T follicular helper cell (primary cell): Measurements from ENCODE around the gene SERPINB11.
"Not testable (repeated sequence)": the region's sequence is repeated elsewhere in the genome, so short reads cannot be mapped to it uniquely, and the experiment has no call there.

ENCODE experiments used
- DNase-seq: peaks from one replicate; pipeline ENCODE4 v3.0.0-alpha.2; 2020; ENCODE audit warnings: low read depth

Gene SERPINB11

DNA sequence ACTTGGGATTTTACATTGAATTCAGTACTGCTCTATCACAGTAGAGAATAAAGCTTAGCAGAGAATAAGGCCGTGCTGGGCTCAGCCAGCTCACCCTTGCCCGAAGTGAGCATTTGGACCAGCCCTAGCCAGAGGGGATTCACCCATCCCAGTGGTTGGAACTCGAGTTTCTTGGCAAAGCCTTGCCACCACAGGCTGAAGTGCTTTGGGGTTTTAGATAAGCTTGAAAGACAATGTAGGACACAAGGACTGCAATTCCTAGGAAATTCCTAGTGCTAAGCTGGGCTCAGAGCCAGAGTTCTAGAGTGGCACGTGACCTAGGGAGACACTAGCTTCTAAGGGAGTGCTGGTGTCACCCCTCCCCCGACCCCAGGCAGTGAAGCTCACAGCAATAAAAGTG, 28.0 kb downstream of the SERPINB11 start:
- no peak for DNase-seq

DNA sequence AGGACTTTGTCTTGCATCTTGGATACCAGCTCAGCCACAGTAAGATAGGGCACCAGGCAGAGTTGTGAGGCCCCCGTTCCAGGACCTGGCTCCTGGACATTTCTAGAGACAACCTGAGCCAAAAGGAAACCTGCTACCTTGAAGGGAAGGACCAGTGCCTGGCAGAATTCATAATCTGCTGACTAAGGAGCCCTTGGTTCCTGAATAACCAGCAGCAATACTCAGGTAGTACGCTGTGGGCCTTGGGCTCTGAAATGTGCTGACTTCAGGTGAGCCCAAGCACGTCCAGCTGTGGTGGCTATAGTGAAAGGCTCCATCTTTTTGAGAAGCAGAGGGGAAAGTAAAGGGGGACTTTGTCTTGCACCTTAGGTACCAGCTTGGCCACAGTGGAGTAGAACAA, 28.5 kb downstream of the SERPINB11 start:
- no peak for DNase-seq

DNA sequence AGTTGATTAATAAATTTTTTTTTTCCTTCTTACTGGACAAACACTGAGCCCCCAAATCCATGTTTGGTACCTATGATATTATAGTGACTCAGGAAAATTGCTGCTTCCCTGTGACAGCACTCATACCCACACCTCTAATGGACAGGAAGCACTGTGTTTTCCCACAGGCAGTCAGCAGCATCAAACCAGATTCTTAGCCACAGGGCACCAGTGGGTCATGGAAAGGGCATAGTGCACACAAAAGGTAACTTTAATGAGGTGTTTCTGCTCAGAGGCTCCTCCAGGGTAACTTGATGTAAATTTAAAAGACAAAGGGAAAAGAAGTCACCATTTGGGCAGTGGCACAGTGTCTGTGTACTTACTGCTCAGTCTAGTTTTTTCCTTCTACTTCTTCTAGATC, 34.1 kb downstream of the SERPINB11 start:
- no peak for DNase-seq

- no peak for DNase-seq
These were observed 39.0 kb downstream of the SERPINB11 start for GRCh38 chr18:63741769-63742168.

- DNase-seq = no peak
These were observed 44.2 kb downstream of the SERPINB11 start for GRCh38 chr18:63747006-63747405.

- no peak for DNase-seq
These were observed 46.7 kb downstream of the SERPINB11 start for GRCh38 chr18:63749489-63749888.

DNA sequence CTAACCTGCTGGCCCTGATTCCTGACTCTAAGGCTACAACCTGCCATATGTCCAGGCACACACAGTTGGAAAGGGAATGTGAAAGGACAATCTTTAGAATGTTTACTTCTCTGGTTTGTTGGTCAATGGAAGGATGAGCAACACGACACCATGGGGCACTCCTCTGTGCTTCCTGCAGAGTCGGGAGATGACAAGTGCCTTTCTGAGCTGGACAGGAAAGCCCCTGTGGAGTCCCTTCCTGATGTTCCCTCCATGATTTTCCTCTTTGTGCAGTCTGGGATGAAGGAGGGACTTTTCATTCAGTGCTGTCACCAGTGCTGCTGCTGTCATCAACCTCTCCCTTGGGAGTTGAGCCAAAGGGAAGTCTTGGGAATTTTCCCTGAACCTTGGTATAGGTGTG, 49.9 kb downstream of the SERPINB11 start:
- DNase-seq = no peak

DNA sequence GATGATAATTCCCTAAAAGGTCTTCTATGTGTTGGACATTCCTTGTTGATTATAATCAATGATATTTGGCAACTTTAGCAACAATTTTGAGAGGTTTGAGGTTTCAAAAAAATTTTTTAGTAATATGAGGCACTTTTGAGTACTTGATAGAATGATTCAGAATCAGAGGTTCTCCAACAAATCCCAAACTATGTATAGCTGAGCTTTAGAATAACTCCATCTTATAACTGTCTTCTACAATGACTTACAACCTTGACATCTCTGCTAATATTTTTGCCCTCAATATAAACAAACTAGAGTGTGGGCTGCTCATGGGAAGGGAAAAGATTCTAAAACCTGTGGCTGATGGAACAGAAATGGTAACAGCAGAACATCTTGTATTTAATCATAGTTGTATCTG, 50.9 kb downstream of the SERPINB11 start:
- no peak for DNase-seq

GRCh38 chr18:63757541-63757940, 54.8 kb downstream of the SERPINB11 start:
- no peak for DNase-seq

GRCh38 chr18:63758615-63759240, 56.0 kb downstream of the SERPINB11 start:
- DNase-seq = no peak

GRCh38 chr18:63759786-63760185, 57.0 kb downstream of the SERPINB11 start:
- not testable (repeated sequence) for DNase-seq

DNA sequence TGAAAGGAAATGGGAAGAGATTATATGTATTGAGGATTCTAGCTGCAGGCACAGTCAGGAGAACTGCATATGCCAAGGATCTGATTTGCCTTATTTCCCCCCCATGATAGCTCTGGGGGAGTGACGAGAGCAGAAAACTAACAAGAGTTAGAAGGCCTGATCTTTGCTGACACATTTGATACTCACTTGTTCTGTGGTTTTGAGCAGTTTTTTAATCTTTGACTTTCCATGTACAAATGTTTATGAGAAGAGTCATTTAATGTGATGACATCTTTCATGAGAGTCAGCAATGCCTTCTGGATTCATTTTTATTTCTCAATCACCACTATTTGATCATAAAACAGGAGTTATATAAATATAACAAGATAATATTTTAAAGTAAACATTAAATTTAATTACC, 59.8 kb downstream of the SERPINB11 start:
- no peak for DNase-seq

DNA sequence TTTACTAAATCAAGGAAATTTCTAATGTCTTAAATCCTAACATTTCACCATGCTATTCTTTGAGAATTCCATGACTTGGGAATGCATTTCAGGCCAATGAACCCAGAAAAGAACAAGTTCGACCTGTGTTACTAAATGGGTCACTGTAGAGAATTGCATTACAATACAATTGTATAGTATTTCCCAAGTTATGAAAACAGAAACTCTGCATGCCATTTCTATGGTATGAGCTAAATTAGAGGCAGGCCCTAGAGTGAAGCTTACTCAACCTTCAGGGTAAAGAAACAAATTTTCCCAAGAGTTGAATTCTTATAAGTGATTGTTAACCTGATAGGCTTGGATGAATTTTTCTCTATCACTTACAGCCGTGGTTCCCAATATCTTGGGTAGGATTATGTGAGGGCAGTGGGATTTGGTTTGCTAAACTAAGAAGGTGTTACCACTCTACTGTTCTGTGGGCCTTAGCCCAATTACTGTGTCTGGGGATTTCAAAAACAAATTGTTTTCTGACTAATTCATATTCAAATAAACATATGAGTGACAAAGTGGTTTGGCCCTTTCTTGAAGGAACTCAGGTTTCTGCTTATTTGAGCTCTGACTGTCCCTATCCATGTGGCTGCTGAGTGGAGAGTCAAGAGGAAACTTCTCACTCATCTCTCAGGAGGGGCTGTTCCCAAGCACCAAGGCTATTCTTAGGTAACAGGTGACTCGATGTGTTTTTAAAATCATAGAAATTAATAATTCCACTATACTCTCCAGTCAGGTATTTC, 61.3 kb downstream of the SERPINB11 start:
- no peak for DNase-seq

DNA sequence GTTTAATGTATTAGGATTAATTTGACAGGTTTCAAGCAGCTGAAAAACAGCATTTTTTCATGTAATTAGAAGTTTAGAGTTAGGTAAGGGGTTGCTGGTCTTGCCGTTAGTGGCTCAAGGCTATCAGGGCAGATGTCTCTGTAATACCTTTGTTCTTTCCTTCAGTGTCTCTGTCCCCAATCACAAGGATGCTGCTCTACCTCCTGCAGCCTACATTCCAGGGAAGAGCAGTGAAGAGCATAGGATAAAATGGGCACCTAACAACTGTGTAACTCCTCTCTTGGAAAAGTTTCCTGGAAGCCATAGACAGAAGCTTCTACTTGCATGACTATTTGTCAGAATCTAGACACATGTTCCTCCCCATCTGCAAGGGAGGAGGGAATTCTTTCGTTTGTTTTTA, 63.1 kb downstream of the SERPINB11 start:
- no peak for DNase-seq
